ENCODE measurements around the gene ELL. TPM values are rescaled to one million over a fixed set of nuclear protein-coding genes. Genes with fewer than 3 reads are reported as not detected.

ELL gene
- total and polyA plus RNA-seq, 2 experiments from 2014 or later: 11.3 to 20.1 TPM

DNA sequence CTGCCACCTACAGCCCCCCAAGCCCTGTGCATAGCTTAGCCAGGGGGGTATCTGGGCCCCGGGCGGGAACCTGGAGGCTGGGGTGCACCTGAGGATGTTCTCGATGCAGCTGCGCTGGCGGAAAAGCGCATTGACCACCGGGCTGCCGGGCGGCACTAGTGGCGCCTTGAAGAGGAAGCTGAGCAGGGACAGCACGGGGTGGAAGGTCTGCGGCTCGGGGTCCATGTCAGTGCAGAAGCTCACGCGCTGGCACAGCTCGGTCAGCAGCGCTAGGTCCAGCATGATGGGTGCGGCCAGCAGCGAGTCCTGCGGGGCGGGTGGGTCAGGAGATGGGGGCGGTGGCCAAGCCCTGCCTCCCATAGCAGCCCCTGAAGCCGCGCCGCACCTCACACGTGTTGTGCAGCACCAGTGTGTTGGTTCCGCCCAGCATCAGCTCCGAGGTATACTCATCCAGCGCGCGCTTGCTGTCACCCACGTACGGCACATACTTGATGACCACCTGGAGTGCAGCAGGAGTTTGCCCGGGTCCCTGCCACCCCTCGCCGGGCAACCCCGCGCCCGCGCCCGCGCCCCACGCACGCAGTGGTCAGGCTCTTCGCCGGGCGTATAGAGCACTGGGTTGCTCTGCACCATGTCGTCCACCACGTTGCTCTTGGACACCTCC, 86.6 kb downstream of the ELL start:
- Histone ChIP-seq H3K4me1 (ENCODE audit: insufficient read depth) (peaks cover 46% of the 10 kb centered on the region), H3K4me3 (no peak overlapping the region), H3K4me2 (no peak overlapping the region), H2AFZ (no peak overlapping the region), H4K20me1 (replicated peaks; ENCODE audit: insufficient read depth) (peaks cover 3% of the 10 kb centered on the region), H3K27ac (ENCODE audit: low read depth) (no peak overlapping the region), H3K27me3 (ENCODE audit: insufficient read depth) (no peaks in the 10 kb centered on the region), H3K9me2 (ENCODE audit: insufficient read depth) (no peaks in the 10 kb centered on the region), H3F3A (replicated peaks; ENCODE audit: low read depth) (peaks cover 33% of the 10 kb centered on the region; the same call in 1 of the 2 replicates), H3K36me3 (ENCODE audit: insufficient read depth) (no peaks in the 10 kb centered on the region), H3K79me2 (replicated peaks; ENCODE audit: insufficient read depth) (no peaks in the 10 kb centered on the region)
- DNase-seq (ENCODE audit: low spot score) (no peak), ATAC-seq (no peak)
- peaks cover 34% of the 10 kb centered on the region for H3K4me1 Mint-ChIP-seq
- no peak overlapping the region for H3K4me3 Mint-ChIP-seq
- TF ChIP-seq, protein P1, sequence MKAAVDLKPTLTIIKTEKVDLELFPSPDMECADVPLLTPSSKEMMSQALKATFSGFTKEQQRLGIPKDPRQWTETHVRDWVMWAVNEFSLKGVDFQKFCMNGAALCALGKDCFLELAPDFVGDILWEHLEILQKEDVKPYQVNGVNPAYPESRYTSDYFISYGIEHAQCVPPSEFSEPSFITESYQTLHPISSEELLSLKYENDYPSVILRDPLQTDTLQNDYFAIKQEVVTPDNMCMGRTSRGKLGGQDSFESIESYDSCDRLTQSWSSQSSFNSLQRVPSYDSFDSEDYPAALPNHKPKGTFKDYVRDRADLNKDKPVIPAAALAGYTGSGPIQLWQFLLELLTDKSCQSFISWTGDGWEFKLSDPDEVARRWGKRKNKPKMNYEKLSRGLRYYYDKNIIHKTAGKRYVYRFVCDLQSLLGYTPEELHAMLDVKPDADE (IDR thresholded peaks at IDR 0.05): no peak
- TF ChIP-seq EZH2 (IDR thresholded peaks at IDR 0.05; ENCODE audit: low read depth, unreplicated experiment): no peak
- TF ChIP-seq, protein P2, sequence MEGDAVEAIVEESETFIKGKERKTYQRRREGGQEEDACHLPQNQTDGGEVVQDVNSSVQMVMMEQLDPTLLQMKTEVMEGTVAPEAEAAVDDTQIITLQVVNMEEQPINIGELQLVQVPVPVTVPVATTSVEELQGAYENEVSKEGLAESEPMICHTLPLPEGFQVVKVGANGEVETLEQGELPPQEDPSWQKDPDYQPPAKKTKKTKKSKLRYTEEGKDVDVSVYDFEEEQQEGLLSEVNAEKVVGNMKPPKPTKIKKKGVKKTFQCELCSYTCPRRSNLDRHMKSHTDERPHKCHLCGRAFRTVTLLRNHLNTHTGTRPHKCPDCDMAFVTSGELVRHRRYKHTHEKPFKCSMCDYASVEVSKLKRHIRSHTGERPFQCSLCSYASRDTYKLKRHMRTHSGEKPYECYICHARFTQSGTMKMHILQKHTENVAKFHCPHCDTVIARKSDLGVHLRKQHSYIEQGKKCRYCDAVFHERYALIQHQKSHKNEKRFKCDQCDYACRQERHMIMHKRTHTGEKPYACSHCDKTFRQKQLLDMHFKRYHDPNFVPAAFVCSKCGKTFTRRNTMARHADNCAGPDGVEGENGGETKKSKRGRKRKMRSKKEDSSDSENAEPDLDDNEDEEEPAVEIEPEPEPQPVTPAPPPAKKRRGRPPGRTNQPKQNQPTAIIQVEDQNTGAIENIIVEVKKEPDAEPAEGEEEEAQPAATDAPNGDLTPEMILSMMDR (conservative IDR thresholded peaks at IDR 0.05; ENCODE audit: low read depth in 2 of 2): no peak
- TF ChIP-seq EZH2phosphoT487 (IDR thresholded peaks at IDR 0.05; ENCODE audit: unreplicated experiment): no peak
- TF ChIP-seq CREB1 (CRISPR knock-in tag; IDR thresholded peaks at IDR 0.05; ENCODE audit: low read depth): no peak
- TF ChIP-seq, protein P3, sequence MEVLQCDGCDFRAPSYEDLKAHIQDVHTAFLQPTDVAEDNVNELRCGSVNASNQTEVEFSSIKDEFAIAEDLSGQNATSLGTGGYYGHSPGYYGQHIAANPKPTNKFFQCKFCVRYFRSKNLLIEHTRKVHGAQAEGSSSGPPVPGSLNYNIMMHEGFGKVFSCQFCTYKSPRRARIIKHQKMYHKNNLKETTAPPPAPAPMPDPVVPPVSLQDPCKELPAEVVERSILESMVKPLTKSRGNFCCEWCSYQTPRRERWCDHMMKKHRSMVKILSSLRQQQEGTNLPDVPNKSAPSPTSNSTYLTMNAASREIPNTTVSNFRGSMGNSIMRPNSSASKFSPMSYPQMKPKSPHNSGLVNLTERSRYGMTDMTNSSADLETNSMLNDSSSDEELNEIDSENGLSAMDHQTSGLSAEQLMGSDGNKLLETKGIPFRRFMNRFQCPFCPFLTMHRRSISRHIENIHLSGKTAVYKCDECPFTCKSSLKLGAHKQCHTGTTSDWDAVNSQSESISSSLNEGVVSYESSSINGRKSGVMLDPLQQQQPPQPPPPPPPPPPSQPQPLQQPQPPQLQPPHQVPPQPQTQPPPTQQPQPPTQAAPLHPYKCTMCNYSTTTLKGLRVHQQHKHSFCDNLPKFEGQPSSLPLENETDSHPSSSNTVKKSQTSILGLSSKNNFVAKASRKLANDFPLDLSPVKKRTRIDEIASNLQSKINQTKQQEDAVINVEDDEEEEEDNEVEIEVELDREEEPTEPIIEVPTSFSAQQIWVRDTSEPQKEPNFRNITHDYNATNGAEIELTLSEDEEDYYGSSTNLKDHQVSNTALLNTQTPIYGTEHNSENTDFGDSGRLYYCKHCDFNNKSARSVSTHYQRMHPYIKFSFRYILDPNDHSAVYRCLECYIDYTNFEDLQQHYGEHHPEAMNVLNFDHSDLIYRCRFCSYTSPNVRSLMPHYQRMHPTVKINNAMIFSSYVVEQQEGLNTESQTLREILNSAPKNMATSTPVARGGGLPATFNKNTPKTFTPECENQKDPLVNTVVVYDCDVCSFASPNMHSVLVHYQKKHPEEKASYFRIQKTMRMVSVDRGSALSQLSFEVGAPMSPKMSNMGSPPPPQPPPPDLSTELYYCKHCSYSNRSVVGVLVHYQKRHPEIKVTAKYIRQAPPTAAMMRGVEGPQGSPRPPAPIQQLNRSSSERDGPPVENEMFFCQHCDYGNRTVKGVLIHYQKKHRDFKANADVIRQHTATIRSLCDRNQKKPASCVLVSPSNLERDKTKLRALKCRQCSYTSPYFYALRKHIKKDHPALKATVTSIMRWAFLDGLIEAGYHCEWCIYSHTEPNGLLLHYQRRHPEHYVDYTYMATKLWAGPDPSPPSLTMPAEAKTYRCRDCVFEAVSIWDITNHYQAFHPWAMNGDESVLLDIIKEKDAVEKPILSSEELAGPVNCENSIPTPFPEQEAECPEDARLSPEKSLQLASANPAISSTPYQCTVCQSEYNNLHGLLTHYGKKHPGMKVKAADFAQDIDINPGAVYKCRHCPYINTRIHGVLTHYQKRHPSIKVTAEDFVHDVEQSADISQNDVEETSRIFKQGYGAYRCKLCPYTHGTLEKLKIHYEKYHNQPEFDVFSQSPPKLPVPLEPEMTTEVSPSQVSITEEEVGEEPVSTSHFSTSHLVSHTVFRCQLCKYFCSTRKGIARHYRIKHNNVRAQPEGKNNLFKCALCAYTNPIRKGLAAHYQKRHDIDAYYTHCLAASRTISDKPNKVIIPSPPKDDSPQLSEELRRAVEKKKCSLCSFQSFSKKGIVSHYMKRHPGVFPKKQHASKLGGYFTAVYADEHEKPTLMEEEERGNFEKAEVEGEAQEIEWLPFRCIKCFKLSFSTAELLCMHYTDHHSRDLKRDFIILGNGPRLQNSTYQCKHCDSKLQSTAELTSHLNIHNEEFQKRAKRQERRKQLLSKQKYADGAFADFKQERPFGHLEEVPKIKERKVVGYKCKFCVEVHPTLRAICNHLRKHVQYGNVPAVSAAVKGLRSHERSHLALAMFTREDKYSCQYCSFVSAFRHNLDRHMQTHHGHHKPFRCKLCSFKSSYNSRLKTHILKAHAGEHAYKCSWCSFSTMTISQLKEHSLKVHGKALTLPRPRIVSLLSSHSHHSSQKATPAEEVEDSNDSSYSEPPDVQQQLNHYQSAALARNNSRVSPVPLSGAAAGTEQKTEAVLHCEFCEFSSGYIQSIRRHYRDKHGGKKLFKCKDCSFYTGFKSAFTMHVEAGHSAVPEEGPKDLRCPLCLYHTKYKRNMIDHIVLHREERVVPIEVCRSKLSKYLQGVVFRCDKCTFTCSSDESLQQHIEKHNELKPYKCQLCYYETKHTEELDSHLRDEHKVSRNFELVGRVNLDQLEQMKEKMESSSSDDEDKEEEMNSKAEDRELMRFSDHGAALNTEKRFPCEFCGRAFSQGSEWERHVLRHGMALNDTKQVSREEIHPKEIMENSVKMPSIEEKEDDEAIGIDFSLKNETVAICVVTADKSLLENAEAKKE (CRISPR knock-in tag; IDR thresholded peaks at IDR 0.05): no peak
- TF ChIP-seq STAT1 (IDR thresholded peaks at IDR 0.05; ENCODE audit: unreplicated experiment): no peak
- TF ChIP-seq, protein P4, sequence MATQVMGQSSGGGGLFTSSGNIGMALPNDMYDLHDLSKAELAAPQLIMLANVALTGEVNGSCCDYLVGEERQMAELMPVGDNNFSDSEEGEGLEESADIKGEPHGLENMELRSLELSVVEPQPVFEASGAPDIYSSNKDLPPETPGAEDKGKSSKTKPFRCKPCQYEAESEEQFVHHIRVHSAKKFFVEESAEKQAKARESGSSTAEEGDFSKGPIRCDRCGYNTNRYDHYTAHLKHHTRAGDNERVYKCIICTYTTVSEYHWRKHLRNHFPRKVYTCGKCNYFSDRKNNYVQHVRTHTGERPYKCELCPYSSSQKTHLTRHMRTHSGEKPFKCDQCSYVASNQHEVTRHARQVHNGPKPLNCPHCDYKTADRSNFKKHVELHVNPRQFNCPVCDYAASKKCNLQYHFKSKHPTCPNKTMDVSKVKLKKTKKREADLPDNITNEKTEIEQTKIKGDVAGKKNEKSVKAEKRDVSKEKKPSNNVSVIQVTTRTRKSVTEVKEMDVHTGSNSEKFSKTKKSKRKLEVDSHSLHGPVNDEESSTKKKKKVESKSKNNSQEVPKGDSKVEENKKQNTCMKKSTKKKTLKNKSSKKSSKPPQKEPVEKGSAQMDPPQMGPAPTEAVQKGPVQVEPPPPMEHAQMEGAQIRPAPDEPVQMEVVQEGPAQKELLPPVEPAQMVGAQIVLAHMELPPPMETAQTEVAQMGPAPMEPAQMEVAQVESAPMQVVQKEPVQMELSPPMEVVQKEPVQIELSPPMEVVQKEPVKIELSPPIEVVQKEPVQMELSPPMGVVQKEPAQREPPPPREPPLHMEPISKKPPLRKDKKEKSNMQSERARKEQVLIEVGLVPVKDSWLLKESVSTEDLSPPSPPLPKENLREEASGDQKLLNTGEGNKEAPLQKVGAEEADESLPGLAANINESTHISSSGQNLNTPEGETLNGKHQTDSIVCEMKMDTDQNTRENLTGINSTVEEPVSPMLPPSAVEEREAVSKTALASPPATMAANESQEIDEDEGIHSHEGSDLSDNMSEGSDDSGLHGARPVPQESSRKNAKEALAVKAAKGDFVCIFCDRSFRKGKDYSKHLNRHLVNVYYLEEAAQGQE (IDR thresholded peaks at IDR 0.05; ENCODE audit: unreplicated experiment): no peak
- TF ChIP-seq JUNB (IDR thresholded peaks at IDR 0.05; ENCODE audit: unreplicated experiment): no peak
- no peak for TF ChIP-seq POLR2AphosphoS5 (IDR thresholded peaks at IDR 0.05; ENCODE audit: low read depth)
- peaks cover 30% of the 10 kb centered on the region for H3K27me3 Mint-ChIP-seq (ENCODE audit: insufficient read depth, low read depth, poor library complexity)
- H3K36me3 Mint-ChIP-seq (ENCODE audit: low read depth): peaks cover 18% of the 10 kb centered on the region
- no peak overlapping the region for H3K27ac Mint-ChIP-seq
- no peaks in the 10 kb centered on the region for H3K9me3 Mint-ChIP-seq
